Measurements from ENCODE around the gene RCSD1.

RCSD1 gene

GRCh38 chr1:167631936-167632614 is 2.0 kb downstream of the RCSD1 start:
- no peak overlapping the region for H3K27ac ChIP-seq (ENCODE audit: low read length, poor library complexity, severe bottlenecking)

GRCh38 chr1:167633258-167633944 is 3.4 kb downstream of the RCSD1 start:
- H2AK5ac ChIP-seq (ENCODE audit: low read length, severe bottlenecking) = no peak overlapping the region
- DNase-seq = no peak
- H4K91ac ChIP-seq (ENCODE audit: low read length) = no peak overlapping the region
- peaks cover 64 to 66% of the 10 kb centered on the region in 2 experiments for H3K27me3 ChIP-seq (ENCODE audit: control insufficient read depth in 1 of 2, insufficient read depth in 1 of 2, low read length in 2 of 2)
- H3K23ac ChIP-seq (ENCODE audit: low read length in 2 of 2) = no peak overlapping the region
- H2BK5ac ChIP-seq (ENCODE audit: low read depth, low read length, poor library complexity, severe bottlenecking) = no peak overlapping the region
- H3K79me1 ChIP-seq (replicated peaks; ENCODE audit: low read length, poor library complexity, severe bottlenecking) = no peaks in the 10 kb centered on the region
- H3K4me3 ChIP-seq (ENCODE audit: insufficient read depth in 1 of 2, low read depth in 1 of 2, low read length in 2 of 2) = no peak overlapping the region
- H2BK120ac ChIP-seq (ENCODE audit: low read depth, low read length) = no peak overlapping the region
- H3K36me3 ChIP-seq (ENCODE audit: control insufficient read depth in 1 of 2, insufficient read depth in 2 of 2, low read depth in 1 of 2, low read length in 2 of 2) = no peaks in the 10 kb centered on the region
- no peak overlapping the region for H3K18ac ChIP-seq (ENCODE audit: low read depth in 1 of 2, low read length in 2 of 2)
- H3K4me2 ChIP-seq (ENCODE audit: low read length, poor library complexity, severe bottlenecking) = no peak overlapping the region
- H3K9me3 ChIP-seq (ENCODE audit: control insufficient read depth, low read length) = no peaks in the 10 kb centered on the region
- H3K4me1 ChIP-seq (ENCODE audit: control insufficient read depth, insufficient read depth, low read depth, low read length) = peaks cover 9% of the 10 kb centered on the region
- no peak overlapping the region for H4K8ac ChIP-seq (ENCODE audit: low read length)
- H2BK15ac ChIP-seq (ENCODE audit: low read depth, poor library complexity, severe bottlenecking) = no peak overlapping the region
- H3K9ac ChIP-seq (ENCODE audit: low read length) = no peak overlapping the region
- H3K4ac ChIP-seq (ENCODE audit: low read depth in 1 of 2, low read length in 2 of 2) = no peak overlapping the region
- H3K27ac ChIP-seq (ENCODE audit: low read length, poor library complexity, severe bottlenecking) = no peak overlapping the region
- WGBS = 86% methylated on average over 3 of the region's 3 CpGs
- H2BK12ac ChIP-seq (ENCODE audit: low read length in 2 of 2) = no peak overlapping the region
- H2AFZ ChIP-seq (ENCODE audit: low read depth, low read length) = no peak overlapping the region
- no peak overlapping the region for H3K14ac ChIP-seq (ENCODE audit: low read length in 2 of 2)

More at GRCh38 chr1:167631936-167632614, 2.0 kb downstream of the RCSD1 start:
- H3K27me3 ChIP-seq (ENCODE audit: control insufficient read depth in 1 of 2, insufficient read depth in 1 of 2, low read length in 2 of 2) = peaks cover 62 to 68% of the 10 kb centered on the region in 2 experiments
- H2BK12ac ChIP-seq (ENCODE audit: low read length in 2 of 2) = no peak overlapping the region
- no peak overlapping the region for H3K4ac ChIP-seq (ENCODE audit: low read depth in 1 of 2, low read length in 2 of 2)
- no peak overlapping the region for H2AK5ac ChIP-seq (ENCODE audit: low read length, severe bottlenecking)
- H3K9ac ChIP-seq (ENCODE audit: low read length) = no peak overlapping the region
- H4K8ac ChIP-seq (ENCODE audit: low read length) = no peak overlapping the region
- no peak overlapping the region for H3K14ac ChIP-seq (ENCODE audit: low read length in 2 of 2)
- H3K79me1 ChIP-seq (replicated peaks; ENCODE audit: low read length, poor library complexity, severe bottlenecking) = no peaks in the 10 kb centered on the region
- H3K18ac ChIP-seq (ENCODE audit: low read depth in 1 of 2, low read length in 2 of 2) = no peak overlapping the region
- peak overlapping the region; percentile 11 for H4K91ac ChIP-seq (ENCODE audit: low read length)
- H2BK120ac ChIP-seq (ENCODE audit: low read depth, low read length) = no peak overlapping the region
- no peak overlapping the region for H2BK5ac ChIP-seq (ENCODE audit: low read depth, low read length, poor library complexity, severe bottlenecking)
- H2BK15ac ChIP-seq (ENCODE audit: low read depth, poor library complexity, severe bottlenecking) = no peak overlapping the region
- H3K4me1 ChIP-seq (ENCODE audit: control insufficient read depth, insufficient read depth, low read depth, low read length) = peaks cover 9% of the 10 kb centered on the region
- WGBS = 60% methylated on average over 3 of the region's 4 CpGs
- H3K36me3 ChIP-seq (ENCODE audit: control insufficient read depth in 1 of 2, insufficient read depth in 2 of 2, low read depth in 1 of 2, low read length in 2 of 2) = no peaks in the 10 kb centered on the region
- H3K4me3 ChIP-seq (ENCODE audit: insufficient read depth in 1 of 2, low read depth in 1 of 2, low read length in 2 of 2) = no peak overlapping the region
- H3K4me2 ChIP-seq (ENCODE audit: low read length, poor library complexity, severe bottlenecking) = no peak overlapping the region
- H3K9me3 ChIP-seq (ENCODE audit: control insufficient read depth, low read length) = no peaks in the 10 kb centered on the region
- no peak overlapping the region for H3K23ac ChIP-seq (ENCODE audit: low read length in 2 of 2)
- H2AFZ ChIP-seq (ENCODE audit: low read depth, low read length) = no peak overlapping the region
- DNase-seq = no peak

- Histone ChIP-seq H3K4me3 (ENCODE audit: insufficient read depth in 1 of 2, low read depth in 1 of 2, low read length in 2 of 2) (no peak overlapping the region), H3K9ac (ENCODE audit: low read length) (no peak overlapping the region), H4K8ac (ENCODE audit: low read length) (no peak overlapping the region), H3K4me1 (ENCODE audit: control insufficient read depth, insufficient read depth, low read depth, low read length) (peaks cover 9% of the 10 kb centered on the region), H3K36me3 (ENCODE audit: control insufficient read depth in 1 of 2, insufficient read depth in 2 of 2, low read depth in 1 of 2, low read length in 2 of 2) (no peaks in the 10 kb centered on the region), H3K79me1 (replicated peaks; ENCODE audit: low read length, poor library complexity, severe bottlenecking) (no peaks in the 10 kb centered on the region), H3K9me3 (ENCODE audit: control insufficient read depth, low read length) (no peaks in the 10 kb centered on the region), H3K4me2 (ENCODE audit: low read length, poor library complexity, severe bottlenecking) (no peak overlapping the region), H4K91ac (ENCODE audit: low read length) (no peak overlapping the region), H2BK5ac (ENCODE audit: low read depth, low read length, poor library complexity, severe bottlenecking) (no peak overlapping the region), H2BK120ac (ENCODE audit: low read depth, low read length) (no peak overlapping the region), H3K14ac (ENCODE audit: low read length in 2 of 2) (no peak overlapping the region), H2AK5ac (ENCODE audit: low read length, severe bottlenecking) (no peak overlapping the region), H3K27me3 (ENCODE audit: control insufficient read depth in 1 of 2, insufficient read depth in 1 of 2, low read length in 2 of 2) (peaks cover 55 to 58% of the 10 kb centered on the region in 2 experiments), H3K23ac (ENCODE audit: low read length in 2 of 2) (no peak overlapping the region), H3K18ac (ENCODE audit: low read depth in 1 of 2, low read length in 2 of 2) (no peak overlapping the region), H2BK15ac (ENCODE audit: low read depth, poor library complexity, severe bottlenecking) (no peak overlapping the region), H3K4ac (ENCODE audit: low read depth in 1 of 2, low read length in 2 of 2) (no peak overlapping the region), H2AFZ (ENCODE audit: low read depth, low read length) (no peak overlapping the region), H3K27ac (ENCODE audit: low read length, poor library complexity, severe bottlenecking) (no peak overlapping the region), H2BK12ac (ENCODE audit: low read length in 2 of 2) (no peak overlapping the region)
- DNase-seq = no peak
- 95% methylated on average over 2 of the region's 2 CpGs for WGBS
Measured at GRCh38 chr1:167634435-167634834, 4.4 kb downstream of the RCSD1 start.

- whole genome bisulfite sequencing = 33% methylated on average over 15 of the region's 19 CpGs
- no peak for DNase-seq
- no peak overlapping the region for H3K23ac ChIP-seq (ENCODE audit: low read length in 2 of 2)
Measured at GRCh38 chr1:167635156-167635648, 5.2 kb downstream of the RCSD1 start.

More at GRCh38 chr1:167635156-167635648, 5.2 kb downstream of the RCSD1 start:
- Histone ChIP-seq H2BK15ac (ENCODE audit: low read depth, poor library complexity, severe bottlenecking) (no peak overlapping the region), H3K27me3 (ENCODE audit: control insufficient read depth in 1 of 2, insufficient read depth in 1 of 2, low read length in 2 of 2) (peaks cover 51 to 58% of the 10 kb centered on the region in 2 experiments), H3K14ac (ENCODE audit: low read length in 2 of 2) (no peak overlapping the region), H4K8ac (ENCODE audit: low read length) (no peak overlapping the region), H3K27ac (ENCODE audit: low read length, poor library complexity, severe bottlenecking) (no peak overlapping the region), H2AFZ (ENCODE audit: low read depth, low read length) (no peak overlapping the region), H2AK5ac (ENCODE audit: low read length, severe bottlenecking) (no peak overlapping the region), H3K9ac (ENCODE audit: low read length) (no peak overlapping the region), H3K36me3 (ENCODE audit: control insufficient read depth in 1 of 2, insufficient read depth in 2 of 2, low read depth in 1 of 2, low read length in 2 of 2) (no peaks in the 10 kb centered on the region), H2BK12ac (ENCODE audit: low read length in 2 of 2) (no peak overlapping the region), H3K4ac (ENCODE audit: low read depth in 1 of 2, low read length in 2 of 2) (no peak overlapping the region), H3K18ac (ENCODE audit: low read depth in 1 of 2, low read length in 2 of 2) (peak overlapping the region in 1 of 2 experiments; percentile 13), H2BK120ac (ENCODE audit: low read depth, low read length) (no peak overlapping the region), H3K9me3 (ENCODE audit: control insufficient read depth, low read length) (no peaks in the 10 kb centered on the region), H3K79me1 (replicated peaks; ENCODE audit: low read length, poor library complexity, severe bottlenecking) (no peaks in the 10 kb centered on the region), H3K4me3 (ENCODE audit: insufficient read depth in 1 of 2, low read depth in 1 of 2, low read length in 2 of 2) (no peak overlapping the region), H3K4me1 (ENCODE audit: control insufficient read depth, insufficient read depth, low read depth, low read length) (peaks cover 8% of the 10 kb centered on the region), H2BK5ac (ENCODE audit: low read depth, low read length, poor library complexity, severe bottlenecking) (no peak overlapping the region), H3K4me2 (ENCODE audit: low read length, poor library complexity, severe bottlenecking) (no peak overlapping the region), H4K91ac (ENCODE audit: low read length) (no peak overlapping the region)

All from mesenchymal stem cell (in vitro differentiated cells and primary cell).